ENCODE results near the gene SSBP1.
A peak's percentile ranks its signal among the peaks of the same experiment; 100 is the strongest.
"Not testable (repeated sequence)": the region's sequence is repeated elsewhere in the genome, so short reads cannot be mapped to it uniquely, and the experiment has no call there.

The SSBP1 gene, protein sequence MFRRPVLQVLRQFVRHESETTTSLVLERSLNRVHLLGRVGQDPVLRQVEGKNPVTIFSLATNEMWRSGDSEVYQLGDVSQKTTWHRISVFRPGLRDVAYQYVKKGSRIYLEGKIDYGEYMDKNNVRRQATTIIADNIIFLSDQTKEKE

DNA sequence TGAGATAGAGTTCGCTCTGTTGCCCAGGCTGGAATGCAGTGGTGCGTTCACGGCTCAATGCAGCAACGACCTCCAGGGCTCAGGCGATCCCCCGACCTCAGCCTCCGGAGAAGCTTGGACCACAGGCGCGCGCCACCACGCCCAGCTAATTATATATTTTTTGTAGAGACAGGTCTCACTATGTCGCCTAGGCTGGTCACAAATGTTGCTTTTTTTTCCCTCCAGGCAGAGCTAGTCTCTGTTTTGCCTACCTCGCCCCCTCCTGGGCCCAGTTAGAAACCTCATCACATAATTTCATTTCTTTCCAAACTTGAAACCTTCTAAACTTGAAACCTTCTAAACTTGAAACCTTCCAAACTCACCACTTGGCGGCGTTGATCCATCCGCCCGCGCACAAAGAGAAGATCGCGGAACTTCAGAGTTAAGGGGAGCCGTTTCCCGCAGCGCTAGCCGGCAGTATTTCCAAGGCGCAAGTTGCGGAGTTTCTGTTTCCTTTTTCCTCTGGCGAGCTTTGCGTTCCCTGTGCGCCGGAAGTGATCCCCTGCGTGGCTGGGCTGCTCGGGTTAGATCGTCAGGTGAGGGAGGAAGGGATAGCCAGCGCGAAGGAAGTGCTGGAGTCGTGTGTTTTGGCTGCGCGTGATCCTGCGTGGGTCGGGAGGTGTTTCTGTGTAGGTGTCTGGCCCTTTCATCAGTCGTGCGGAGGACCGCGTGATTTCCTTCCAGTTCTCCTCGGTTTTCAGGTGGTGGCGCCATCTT lies at the start of gene SSBP1:
SSBP1 (plus strand) TSS at position 523 of the 756 bp plus-strand sequence. CDS start 809 bp downstream, outside the sequence.
- DNase-seq: peak; percentile 89 to 96

DNA sequence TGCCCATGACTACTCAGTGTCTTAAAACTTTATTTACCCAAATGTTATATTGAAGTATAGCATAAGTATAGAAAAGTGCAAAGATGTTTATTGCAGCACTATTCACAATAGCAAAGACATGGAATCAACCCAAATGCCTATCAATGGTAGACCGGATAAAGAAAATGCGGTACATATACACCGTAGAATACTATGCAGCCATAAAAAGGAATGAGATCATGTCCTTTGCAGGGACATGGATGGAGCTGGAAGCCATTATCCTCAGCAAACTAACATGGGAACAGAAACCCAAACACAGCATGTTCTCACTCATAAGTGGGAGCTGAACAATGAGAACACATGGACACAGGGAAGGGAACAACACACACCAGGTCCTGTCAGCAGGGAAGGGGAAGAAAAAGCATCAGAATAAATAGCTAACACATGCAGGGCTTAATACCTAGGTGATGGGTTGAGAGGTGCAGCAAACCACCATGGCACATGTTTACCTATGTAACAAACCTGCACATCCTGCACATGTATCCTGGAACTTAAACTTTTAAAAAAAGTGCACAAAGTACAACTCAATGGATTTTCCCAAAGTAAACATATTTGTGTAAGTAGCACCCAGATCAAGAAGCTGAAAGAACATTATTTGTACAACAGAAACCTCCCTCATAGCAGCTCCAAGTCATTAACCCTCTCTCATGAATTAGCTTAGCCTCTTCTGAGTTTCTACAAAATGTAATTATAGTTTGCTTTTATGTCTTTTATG lies 48.9 kb upstream of the SSBP1 start:
- DNase-seq: not testable (repeated sequence)

DNA sequence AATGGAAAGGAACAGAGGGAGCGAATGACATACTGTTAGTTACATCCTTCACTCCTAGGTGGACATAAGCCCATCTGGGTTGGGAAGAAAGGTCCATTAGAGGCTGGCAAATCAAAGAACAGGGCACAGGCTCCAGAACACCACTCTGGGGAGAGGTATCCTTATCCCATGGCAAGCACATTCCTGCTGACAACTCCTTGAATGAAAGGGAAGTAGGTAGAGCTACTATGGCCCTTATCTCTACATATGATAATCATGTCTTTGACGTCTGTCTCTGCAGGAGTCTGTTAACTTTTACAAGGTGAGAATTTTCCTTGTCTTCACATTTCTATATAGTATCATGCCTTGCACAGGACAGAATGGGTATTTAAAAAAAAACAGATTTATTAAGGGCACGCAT lies 46.6 kb upstream of the SSBP1 start:
- DNase-seq: no peak

DNA sequence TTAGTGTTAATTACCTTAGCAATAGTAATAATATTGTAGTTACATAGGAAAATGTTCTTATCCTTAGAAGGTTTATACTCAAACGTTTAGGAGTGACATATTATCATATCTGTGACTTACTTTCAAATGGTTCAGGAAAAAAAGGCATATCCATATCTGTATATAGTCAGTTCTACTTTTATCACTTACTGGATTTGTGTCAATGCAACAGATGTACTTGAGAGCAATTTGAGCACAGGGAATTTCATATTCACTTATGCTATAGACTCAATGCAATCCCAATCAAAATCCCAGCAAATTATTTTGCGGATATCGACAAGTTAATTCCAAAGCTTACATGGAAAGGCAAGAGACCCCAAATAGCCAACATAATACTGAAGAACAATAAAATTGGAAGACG lies 46.2 kb upstream of the SSBP1 start:
- no peak for DNase-seq

DNA sequence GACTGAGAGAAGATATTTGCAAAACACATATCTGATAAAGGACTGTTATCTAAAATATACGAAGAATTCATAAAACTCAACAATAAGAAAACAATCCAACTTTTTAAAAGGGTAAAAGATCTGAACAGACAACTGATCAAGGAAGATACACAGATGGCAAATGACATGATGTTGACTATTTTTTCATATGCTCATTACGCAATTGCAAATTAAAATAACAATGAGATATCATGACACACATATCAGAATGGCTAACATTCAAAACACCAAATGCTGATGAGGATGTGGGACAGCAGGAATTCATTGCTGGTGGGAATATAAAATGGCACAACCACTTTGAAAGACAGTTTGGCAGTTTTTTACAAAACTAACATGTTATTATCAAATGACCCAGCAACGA lies 45.1 kb upstream of the SSBP1 start:
- DNase-seq: no peak

DNA sequence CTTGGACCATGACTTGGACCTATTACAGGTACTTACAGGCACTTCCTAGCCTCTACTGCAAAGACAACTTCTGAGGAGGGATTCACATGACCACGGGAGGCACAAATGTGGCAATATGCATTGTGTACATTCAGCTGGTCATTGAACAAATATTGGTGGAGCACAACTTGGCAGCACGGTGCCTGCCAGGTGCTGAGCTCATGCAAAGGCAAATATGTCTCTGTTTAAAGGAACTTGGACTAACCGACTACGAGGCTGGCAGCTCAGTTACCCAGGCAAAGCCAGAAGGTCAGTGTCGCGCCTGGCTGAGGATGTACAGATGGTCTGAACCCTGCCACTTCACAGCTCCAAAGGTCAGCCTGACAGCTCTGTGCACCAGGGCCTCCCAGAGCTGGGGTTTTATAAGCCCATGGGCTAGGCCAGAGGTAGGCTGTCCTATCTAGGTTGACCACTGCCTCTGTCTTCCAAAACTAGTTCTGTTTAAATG lies 42.3 kb upstream of the SSBP1 start:
- peak in 1 of 2 experiments; percentile 27 for DNase-seq

DNA sequence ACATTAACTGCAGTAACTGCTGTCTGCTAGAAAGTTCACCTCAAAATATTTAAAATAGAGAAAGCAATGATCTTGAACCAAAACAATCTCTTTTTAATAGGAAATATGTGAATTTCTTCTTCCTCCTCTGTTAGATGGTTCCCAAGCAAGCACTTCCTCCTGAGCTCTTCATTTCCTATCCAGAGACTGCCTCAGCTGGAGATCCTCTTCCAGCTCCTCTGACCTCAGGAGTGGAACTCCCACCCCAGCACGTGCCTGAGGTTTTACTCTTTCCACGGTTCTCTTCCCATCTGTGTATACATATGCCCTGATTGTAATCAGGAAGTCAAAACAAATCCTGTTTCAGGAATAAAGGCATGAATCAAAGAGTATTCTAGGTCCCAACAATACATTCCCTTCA lies 41.8 kb upstream of the SSBP1 start:
- DNase-seq: no peak

DNA sequence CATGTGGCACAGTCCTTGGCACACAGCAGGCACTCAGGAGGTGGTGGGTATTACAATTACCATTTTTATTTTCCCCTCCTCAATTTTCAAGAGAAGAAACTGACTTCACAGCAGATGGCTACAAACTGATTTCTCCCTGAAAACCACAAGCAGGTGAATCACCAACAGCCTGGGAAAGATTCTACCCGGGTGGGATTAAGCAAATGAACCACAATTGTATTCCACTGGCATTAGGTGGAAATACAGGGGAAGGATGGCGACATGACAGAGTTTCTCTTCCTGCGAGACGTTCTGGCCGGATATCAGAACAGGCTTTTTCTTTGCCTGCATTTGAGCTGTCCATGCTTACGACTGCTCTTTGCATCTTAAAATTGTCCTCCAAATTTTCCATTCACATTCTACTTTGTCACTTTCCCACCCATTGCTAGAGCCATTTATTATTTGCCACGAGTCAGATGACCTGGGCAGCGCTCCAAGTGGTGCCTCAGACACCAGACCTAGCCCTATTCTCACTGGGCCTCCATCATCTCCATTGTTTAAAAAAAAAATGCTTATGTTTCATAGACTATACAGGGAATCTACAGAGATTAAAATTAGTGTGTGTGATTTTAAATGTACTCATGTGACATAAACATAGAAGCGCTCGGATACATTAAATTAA lies 40.8 kb upstream of the SSBP1 start:
- no peak for DNase-seq

DNA sequence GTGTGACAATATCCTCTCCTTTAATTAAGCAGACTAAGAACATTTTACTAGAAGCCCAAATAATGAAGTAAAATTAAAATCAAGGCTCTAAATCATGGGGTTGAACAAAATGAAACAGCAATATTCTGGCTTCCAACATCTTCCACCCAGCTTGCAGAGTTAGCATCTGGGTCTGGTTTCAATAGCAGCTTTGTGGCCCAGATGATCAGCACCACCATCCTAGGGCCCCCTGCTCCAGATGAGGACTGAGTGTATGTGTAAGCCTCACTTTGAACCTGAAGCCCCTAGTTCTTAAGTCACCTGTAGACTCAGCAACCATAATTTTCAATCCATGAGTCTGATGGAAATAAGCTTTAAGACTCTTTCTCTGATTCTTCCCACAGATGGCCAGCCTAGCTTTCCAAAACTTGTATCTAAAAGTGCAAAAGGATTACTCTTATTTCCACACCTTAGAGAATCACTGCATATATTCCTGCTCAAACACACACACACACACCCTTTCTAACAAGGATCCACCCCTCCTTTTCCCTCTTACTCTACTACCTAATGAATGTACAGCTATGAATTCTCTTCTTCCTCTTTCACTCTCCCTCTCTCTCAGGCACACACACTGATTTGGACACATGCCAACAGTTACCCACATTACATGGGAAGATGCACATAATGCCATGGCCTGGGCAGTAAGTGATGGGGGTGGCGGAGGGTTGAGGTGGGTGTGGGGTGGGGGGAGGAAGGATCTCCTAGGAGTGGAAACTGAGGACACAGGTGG lies 39.7 kb upstream of the SSBP1 start:
- DNase-seq: no peak

DNA sequence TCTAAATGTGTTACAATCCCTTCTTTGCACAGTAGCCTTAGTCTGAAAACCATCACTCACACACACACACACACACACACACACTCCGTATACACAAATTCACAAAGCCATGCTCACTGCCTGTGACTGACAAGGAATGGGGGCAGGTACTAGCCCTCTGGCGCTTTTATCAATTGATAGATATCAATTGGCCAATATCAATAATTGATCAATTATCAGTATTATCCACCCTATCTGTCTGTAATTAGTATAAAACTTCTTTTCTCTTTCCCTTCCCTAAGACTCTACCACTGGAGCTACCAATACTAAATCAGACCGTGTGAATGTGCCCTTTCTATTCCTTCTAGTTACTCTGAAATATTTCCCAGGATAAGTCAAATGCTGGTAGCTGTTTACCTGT lies 38.3 kb upstream of the SSBP1 start:
- no peak for DNase-seq

DNA sequence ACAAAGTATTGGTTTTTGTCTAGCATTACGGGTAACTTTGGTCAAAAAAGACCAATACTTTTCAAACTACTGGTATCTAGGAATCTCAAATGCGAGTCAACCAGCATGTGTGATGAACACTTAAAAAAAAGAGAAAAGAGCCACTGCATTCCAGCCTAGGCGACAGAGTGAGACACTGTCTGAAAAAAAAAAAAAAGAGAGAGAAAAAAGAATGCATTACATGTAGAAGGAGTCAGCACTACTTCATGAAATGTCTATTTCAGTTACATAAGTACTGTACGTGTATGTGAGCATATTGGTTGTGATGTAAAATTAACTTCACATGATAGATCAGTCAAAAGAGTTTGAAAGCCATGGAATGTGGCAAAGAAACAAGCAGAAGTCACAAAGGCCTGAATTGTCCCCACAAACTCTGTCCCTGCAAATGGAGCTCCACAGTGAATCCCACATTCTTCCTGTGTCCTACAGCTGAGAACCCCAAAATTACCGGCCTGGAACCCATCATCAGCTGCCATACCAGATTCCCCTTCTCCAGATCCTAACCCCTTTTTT lies 37.8 kb upstream of the SSBP1 start:
- DNase-seq: no peak

DNA sequence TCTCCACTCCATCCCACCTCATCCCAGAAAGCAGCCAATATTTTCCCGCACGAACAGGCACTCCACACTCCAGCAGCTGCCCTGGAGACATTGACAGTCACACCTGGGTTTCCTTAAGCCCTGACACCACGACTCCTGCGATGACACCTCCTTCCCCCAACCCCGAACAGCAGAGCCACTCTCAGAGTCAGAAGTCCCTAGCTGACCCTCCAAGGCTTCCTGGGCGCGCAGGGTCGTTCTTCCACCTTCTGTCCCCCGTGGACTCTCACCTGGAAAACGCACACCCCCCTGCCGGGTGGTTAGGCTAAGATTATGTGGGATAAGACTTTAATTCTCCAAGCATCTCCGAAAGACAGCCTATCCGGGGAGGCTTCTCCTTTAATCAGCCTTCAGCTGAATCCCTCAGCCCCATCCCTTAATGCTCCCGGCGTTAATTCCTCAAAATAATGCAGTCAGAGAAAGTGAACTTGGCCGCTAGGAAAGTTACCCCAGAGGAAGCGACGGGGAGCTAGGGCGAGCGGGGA lies 37.2 kb upstream of the SSBP1 start:
- no peak for DNase-seq

DNA sequence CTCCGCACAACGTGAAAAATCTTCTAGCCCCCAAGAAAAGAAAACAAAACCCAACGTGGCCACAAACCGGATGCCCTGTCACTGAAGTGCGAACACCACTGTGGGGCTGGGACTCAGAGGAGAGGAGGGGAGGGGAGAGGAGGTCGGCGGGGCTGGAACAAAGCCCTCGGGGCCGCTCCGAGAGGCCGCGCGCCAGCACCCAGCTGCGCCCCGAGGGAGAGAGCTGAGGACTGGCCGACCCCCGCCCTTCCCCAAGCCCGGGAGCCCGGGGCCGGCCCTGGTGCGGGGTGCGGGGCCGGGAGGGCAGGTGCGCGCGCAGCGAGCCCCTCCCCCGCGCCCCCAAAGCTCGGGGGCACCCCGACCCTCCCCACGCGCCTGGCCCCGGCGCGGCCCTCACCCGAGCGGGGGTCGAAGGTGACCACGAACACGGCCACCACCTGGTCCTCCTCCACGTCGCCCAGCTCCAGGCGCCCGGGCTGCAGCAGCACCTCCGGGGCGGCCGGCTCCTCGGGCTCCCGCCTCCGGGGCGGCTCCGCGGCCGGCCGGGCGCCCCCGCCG lies 36.6 kb upstream of the SSBP1 start:
- peak in 1 of 2 experiments; percentile 22 for DNase-seq

DNA sequence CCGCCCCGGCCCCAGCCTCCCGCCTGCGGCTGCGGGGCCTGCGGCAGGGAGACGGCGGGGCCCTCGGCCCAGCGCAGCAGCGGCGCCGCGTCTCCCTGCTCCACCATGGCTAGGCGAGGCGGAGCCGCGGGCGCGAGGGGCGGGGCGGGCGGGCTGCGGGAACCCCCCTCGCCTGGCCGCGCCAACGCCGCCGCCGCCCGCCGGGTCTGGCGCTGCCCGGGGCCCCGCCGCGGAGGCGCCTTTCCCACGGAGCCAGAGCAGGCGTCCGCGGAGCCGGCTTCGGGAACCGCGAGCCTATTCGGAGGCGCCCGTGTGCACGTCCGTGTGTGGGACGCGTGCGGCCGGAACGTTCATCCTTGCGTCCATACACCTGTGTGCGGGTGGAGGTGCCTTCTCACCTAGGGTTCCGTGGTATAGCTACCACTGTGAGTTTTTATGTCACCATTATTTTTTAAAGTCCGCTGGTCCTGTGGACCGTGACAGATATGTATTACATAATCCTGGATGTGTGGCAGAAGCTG lies 36.1 kb upstream of the SSBP1 start, which contains the start of gene DENND11:
DENND11 (minus strand) TSS at position 120 of the 521 bp plus-strand sequence; CDS start at position 107, 13 bp downstream.
- peak in 1 of 2 experiments; percentile 50 for DNase-seq

DNA sequence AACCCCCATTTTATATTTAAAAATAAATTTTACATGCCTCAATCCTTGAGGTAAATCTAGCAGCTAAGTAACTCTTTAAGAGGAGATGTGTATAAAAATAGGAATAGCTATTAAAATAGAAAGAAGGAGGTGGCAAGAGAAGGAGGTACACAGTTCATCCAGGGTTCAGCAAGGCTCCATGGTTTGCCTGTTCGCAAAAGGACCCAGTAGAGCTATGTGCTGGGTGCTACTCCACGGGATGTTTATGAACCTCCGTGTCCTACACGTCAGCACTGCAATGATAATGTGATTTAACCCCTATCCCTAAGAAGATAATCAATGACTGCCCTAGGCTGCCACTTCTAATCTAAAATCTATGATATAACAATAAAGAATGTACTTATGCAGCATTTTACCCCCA lies 35.3 kb upstream of the SSBP1 start:
- DNase-seq: no peak

DNA sequence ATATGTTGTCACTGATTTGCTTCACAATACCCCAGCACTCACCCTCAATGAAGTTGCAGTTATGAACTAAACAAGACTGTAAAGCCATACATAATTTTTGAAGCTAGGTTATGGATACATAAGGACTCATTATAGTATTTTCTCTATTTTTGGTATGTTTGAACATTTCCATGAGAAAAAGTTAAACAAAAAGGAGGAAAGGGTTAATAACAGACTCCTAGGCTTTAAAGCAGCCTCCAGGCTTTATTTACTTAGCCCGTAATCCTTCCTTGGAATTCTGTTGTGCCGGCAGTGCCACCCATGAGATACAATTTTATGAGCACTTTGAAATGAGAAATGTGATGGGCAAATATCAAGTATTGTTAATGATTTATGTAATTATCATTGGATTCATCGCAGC lies 34.0 kb upstream of the SSBP1 start:
- no peak for DNase-seq

DNA sequence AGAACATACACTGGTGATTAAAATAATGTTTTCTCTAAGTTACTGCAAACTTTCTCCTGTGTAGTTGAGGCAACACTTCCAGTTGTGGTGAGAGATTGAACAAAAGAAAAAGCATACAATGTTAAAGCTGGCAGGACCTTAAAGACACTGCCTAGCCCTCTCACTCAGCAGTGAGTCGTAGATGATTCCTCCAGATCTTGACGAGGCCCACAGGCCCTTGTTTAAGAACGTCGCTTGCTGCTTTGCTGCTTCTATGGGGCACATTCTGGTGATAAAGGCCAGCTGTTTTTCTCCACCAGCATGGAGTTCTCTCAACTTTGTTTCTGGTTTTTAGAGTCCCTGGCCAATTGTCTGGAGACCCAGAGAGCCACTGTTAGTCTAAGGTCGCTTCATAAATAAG lies 33.4 kb upstream of the SSBP1 start:
- no peak for DNase-seq

DNA sequence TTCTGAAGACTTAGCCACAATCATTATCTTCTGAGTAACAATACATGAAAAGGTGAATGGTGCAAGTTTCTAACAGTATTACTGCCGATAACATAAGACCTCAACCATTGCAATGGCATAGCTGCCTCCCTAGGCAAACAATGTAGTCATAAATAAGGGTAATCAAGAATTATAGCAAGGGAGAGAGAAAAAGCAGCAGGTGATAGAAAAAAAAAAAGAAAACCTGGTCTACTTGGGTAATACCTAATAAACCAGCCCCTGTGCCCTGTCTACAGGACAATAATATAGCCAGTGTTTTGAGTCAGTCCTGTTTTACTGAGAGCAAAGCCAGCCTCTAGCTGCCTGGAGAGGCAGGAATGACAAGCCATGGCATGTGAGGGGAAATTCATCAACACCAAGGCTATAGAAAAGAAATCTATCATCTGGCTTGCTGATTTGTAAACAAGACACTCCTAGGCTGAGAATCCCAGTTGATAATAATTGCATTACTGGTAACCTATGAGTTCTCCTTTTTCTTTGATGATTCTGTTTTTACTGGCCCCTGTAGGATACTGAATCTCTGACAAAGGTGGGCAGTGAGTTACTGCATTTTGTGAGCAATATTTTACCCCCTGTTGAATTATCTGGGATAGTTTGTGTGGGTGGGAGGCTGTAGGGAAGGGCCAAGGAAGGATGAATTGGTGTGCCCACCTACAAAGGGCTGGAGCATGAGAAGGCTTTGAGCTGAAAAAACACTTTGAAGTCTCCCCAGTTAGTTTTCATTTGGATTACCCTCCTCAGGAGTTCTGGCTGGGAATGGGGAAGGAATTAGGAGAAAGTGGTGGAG lies 31.7 kb upstream of the SSBP1 start:
- no peak for DNase-seq

DNA sequence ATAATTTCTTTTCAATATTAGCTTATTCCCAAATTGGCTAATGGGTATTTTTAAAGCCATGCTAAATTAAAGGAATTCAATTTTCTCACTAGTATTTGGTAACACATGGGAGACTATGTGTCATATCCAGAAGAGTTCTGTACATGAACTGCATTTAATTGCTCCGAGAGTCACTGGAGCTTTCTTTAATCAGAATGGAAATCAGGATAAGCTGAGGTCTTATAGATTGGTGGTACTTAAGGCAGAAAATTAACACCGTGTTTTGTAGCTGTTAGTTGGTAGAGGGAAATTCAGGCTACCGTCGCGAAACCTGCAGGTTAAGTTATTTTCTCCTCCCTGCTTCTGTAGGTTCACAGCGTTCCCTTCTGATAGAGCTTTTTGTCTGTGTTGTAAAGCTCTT lies 29.8 kb upstream of the SSBP1 start, which contains the start of gene WEE2:
WEE2 (plus strand) TSS at position 3 of the 400 bp plus-strand sequence. CDS start 406 bp downstream, outside the sequence.
- no peak for DNase-seq

DNA sequence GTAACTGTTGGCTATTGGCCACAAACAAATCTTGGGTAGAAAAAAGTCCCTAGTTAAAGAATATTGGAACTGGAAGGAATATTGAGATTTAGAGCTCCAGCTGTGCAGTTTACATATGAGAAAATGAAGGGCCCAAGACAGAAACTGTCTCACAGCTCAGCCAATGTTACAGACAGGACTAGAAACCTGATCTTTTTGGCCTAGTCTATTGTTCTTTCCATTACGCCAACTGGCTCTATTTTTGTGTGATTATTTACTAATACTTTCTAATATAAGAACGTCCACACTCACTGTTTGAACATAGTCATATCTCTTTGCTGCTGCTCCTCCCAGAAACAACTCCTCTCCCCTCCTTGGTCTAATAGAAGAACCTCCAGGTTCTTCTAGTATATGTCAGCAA lies 28.8 kb upstream of the SSBP1 start:
- no peak for DNase-seq

Data from NCI-H446 (cell line).